GM21619 (cell line): ENCODE data around the gene PGRMC2.
A peak's percentile ranks its signal among the peaks of the same experiment; 100 is the strongest.

Source experiments
- ATAC-seq: cut with Tn5 transposase; IDR thresholded peaks from one replicate; pipeline ENCODE4 v1.9.1; 2021; ENCODE audit not compliant: unreplicated experiment

PGRMC2 gene

GRCh38 chr4:128287141-128287870 is at the start of gene PGRMC2:
Gene PGRMC2 (minus strand): TSS chr4:128287813. CDS start chr4:128287790, 23 bp downstream.
- ATAC-seq = peak; percentile 5

DNA sequence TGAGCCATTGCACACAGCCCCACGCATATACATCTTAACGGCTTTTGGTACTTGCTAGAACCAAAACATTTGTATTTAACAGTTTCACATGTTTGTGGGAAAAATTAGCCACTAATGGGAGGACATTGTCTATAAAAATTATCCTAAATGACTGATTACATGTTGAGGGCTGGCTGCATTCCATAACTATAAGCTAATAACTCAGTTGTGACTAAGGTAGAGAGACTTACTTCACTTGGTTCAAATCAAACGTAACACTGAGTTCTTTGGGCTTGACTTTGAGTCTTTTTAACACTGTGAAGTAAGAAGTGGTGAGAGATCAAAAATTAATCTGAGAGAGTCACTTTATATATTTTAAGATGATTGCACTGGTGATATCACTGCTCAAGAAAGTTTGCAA is 47.9 kb upstream of the PGRMC2 start:
- no peak for ATAC-seq

DNA sequence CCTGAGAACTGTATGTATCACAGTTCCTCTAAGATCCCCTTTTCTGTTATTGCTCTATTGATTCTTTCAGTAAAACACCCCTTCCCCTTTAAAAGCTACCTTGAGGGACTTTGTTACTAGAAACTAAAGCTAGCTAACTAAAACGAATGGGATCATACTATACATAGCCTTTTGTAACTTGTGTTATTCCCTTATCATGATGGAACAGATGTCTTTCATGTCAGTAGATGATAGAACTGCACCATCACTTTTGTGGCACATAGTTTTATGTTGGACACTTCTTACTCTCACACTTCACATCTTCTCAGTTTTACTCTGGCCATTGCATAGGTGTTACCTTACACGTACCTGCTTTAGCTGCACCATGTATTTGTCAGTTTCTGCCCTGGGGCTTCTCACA is 46.6 kb upstream of the PGRMC2 start:
- no peak for ATAC-seq

DNA sequence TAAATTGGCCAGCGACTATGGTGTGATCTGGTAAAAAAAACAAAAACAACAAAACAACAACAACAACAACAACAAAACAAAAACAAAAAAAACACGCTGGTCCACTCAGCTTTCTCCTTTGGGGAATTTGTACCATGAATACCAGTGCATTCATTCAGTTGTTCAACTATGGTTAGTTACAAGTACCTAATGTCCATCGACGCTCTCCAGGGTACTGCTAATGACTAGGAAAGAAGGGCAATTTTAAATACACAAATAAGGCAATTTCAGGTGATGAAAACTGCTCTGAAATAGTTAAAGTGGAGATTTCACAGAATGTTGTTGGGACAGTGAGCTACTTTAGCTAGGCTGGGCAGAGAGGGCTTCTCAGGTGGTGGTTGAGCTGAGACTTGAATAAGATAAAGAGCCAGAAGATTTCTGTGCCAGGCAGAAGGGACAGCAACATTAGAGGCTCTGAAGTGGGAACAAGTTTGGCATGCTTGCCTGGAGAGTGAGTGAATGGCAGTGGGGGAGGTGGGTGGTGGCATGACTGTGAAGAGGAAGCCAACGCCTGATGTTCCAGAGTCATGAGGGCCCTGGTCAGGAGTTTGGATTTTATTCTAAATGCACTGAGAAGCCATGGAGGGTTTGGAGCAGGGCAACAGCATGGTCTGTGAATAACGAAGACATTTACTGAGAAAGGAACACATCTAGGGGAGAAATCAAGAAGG is 45.9 kb upstream of the PGRMC2 start:
- no peak for ATAC-seq

- no peak for ATAC-seq
Observed at GRCh38 chr4:128332081-128332480, 44.5 kb upstream of the PGRMC2 start.

DNA sequence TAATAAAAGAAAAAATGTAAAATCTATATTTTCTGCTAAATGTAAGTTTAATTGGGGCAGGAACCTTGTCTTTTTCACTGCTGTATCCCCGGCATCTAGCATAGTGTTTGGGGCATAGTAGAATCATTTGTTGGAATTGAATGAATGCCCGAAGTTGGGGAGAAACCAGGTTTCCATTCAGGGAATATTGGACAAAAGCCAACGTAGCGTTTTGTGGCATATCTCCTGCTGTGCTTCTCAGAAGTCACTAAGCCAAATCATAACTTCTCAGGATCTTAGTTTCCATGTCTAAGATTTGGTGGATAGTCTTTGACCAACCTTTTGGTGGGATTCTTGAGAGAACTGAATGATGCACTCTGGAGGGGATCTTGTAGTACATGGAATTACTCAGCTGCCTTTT is 42.0 kb upstream of the PGRMC2 start:
- ATAC-seq = no peak

DNA sequence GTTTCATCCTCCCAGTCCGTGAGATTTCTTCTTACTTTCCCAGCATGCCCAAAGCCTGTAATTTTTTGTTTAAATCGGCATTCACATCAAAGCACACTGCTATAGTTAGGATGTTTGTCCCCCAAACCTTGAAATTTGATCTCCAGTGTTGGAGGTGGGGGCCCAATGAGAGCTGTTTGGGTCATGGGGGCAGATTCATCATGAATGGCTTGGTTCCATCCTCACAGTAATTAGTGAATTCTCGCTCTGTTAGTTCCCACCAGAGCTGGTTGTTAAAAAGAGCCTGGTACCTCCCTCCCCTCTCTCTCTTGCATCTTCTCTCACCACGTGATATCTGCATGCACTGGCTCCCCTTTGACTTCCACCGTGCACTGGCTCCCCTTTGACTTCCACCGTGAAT is 40.5 kb upstream of the PGRMC2 start:
- ATAC-seq = no peak

DNA sequence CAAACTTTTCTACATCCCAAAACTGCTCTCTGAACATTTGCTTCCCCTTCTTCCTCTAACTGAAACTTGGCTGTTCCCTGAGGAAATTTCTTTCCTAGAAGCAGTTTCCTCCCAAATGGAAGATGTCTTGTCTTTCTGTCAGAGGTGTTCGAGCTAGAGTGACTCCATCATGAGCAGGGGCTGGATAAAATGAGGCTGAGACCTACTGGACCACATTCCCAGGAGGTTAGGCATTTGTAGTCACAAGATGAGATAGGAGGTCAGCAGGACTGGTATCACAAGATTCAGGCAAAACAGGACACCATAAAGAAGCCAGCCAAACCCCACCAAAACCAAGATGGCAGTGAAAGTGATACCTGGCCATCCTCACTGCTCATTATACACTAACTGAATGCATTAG is 35.8 kb upstream of the PGRMC2 start:
- no peak for ATAC-seq

DNA sequence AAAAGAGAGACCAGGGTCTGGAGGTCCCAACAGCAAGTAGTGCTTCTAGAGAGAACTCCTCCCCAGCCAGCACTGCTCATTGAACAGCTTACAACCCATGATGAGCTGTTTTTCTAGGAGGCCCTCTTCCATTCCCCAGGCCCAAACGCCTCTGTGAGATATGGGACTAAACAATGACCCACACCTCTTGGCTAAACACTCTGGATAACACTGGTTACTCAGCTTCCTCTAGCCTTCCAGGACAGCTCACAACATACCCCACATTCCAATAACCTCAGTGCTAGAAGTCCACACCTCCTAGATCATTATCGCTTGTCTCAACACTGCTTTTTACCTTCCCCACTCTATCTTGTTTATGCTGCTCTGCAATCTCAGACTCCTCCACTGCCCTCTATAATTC is 35.4 kb upstream of the PGRMC2 start:
- ATAC-seq = no peak

GRCh38 chr4:128322311-128322710 is 34.7 kb upstream of the PGRMC2 start:
- no peak for ATAC-seq

- no peak for ATAC-seq
Observed at GRCh38 chr4:128320656-128321055, 33.0 kb upstream of the PGRMC2 start.

GRCh38 chr4:128315756-128316520 is 28.3 kb upstream of the PGRMC2 start:
- no peak for ATAC-seq

- ATAC-seq = no peak
Observed at GRCh38 chr4:128311659-128312403, 24.2 kb upstream of the PGRMC2 start.

GRCh38 chr4:128310266-128310697 is 22.7 kb upstream of the PGRMC2 start:
- no peak for ATAC-seq

DNA sequence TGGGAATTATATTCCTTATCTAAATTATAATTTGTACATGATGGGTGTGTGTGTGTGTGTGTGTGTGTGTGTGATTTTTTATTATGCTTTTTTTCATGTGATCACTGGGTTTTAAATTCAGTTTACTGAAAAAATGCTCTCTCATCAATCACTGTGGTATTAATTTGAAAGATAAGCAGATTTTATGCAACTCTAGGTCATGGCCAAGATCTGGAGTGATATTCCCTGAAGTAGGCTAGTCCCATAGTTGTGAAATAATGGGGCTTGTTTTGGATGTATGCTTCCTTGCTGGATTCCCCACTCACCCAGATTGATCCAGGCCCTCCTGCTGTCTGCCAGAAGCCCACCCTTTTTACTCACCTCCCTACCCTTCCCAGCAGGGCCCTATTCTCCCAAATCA is 22.0 kb upstream of the PGRMC2 start:
- no peak for ATAC-seq

GRCh38 chr4:128308986-128309385 is 21.4 kb upstream of the PGRMC2 start:
- no peak for ATAC-seq

DNA sequence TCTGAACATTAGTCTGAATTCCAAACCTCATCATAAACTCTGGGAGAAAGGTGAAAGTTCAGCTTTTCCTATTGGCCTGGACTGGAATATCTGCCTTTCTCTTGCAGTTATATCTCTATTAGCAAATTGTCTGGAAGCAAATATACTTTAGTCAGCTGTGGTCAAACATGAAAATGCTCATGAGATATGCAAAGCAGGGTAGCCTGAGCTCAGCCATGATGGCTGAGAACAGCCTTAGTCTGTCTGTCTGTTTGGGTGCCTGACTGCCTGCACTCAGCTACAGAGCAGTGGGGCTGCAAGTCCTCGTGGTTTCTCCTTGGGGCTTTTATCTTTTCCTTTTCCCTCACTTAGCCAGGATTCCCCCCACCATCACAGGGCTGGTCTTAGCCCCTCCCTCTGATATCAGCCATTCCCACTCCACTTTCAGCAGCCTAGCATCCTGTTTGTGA is 19.5 kb upstream of the PGRMC2 start:
- ATAC-seq = peak; percentile 70

- ATAC-seq = no peak
Observed at GRCh38 chr4:128305942-128306341, 18.3 kb upstream of the PGRMC2 start.

GRCh38 chr4:128303986-128304385 is 16.4 kb upstream of the PGRMC2 start:
- ATAC-seq = no peak

- no peak for ATAC-seq
Observed at GRCh38 chr4:128303405-128303785, 15.8 kb upstream of the PGRMC2 start.

GRCh38 chr4:128301979-128302378 is 14.4 kb upstream of the PGRMC2 start:
- no peak for ATAC-seq
